SK-N-SH (cell line): ENCODE data around the gene CACNA1G. TPM values are rescaled to one million over a fixed set of nuclear protein-coding genes. Genes with fewer than 3 reads are reported as not detected.

Experiments used
- CTCF ChIA-PET: fragments of 300-600, 350-600 bp; formaldehyde crosslinking; extraction: SDS; loops from one replicate; lab custom pipeline; 2021; lab: Yijun Ruan, JAX
- POLR2A ChIA-PET: fragments of 350-600 bp; sonication (Branson Sonifier 250); formaldehyde crosslinking; extraction: SDS; loops from one replicate; lab custom pipeline; 2020; ENCODE audit warnings: antibody characterized with exemption, inconsistent platforms; lab: Yijun Ruan, JAX
- DNase-seq: peaks from one replicate; pipeline ENCODE4 v3.0.0; 2012
- H2AFZ ChIP-seq: fragments of 200-600 bp; sonication (generic); 2 replicates; pipeline ENCODE4 v1.8.1; 2016; ENCODE audit warnings: antibody characterized with exemption, mild to moderate bottlenecking, low read depth
- H3F3A ChIP-seq: fragments of 200-600 bp; sonication (generic); replicated peaks from 2 replicates; pipeline ENCODE3; 2016; ENCODE audit warnings: antibody characterized with exemption, mild to moderate bottlenecking; ENCODE audit not compliant: insufficient read depth
- H3K27ac ChIP-seq, 2 experiments: fragments of 200-500 bp in 1 of 2; fragments of 200-600 bp in 1 of 2; sonication (Bioruptor generic) in 1 of 2; sonication (generic), shearing (Covaris generic) in 1 of 2; 2 replicates each; pipeline versions ENCODE4 v1.5.1 to v1.6.1; 2014 to 2016; ENCODE audit warnings: low read depth in 2 of 2, inconsistent platforms in 1 of 2, low read length in 1 of 2, mild to moderate bottlenecking in 1 of 2, mixed read lengths in 1 of 2
- H3K27me3 ChIP-seq: fragments of 200-600 bp; sonication (generic), shearing (Covaris generic); 2 replicates; pipeline ENCODE4 v1.6.1; 2016; ENCODE audit warnings: mixed run types; ENCODE audit not compliant: insufficient read depth
- H3K36me3 ChIP-seq, 2 experiments: fragments of 200-500 bp in 1 of 2; fragments of 200-600 bp in 1 of 2; sonication (Bioruptor generic) in 1 of 2; sonication (generic) in 1 of 2; replicated peaks in 1 of 2; 2 replicates each; pipeline versions ENCODE3 to v1.5.1; 2014 to 2016; ENCODE audit warnings: low read length in 1 of 2, mild to moderate bottlenecking in 1 of 2; ENCODE audit not compliant: insufficient read depth in 2 of 2, control insufficient read depth in 1 of 2
- H3K4me1 ChIP-seq, 2 experiments: fragments of 200-500 bp in 1 of 2; fragments of 200-600 bp in 1 of 2; sonication (Bioruptor generic) in 1 of 2; sonication (generic), shearing (Covaris generic) in 1 of 2; 2 replicates each; pipeline versions ENCODE4 v1.5.1 to v1.6.1; 2014 to 2016; ENCODE audit warnings: low read depth in 1 of 2, low read length in 1 of 2, mixed run types in 1 of 2; ENCODE audit not compliant: insufficient read depth in 2 of 2, control insufficient read depth in 1 of 2
- H3K4me2 ChIP-seq: fragments of 200-600 bp; sonication (generic), shearing (Covaris generic); 2 replicates; pipeline ENCODE4 v1.6.1; 2017; ENCODE audit warnings: mixed run types
- H3K4me3 ChIP-seq, 2 experiments: fragments of 200-500 bp in 1 of 2; fragments of 200-600 bp in 1 of 2; sonication (Bioruptor generic) in 1 of 2; sonication (generic), shearing (Covaris generic) in 1 of 2; 2 replicates each; pipeline versions ENCODE4 v1.5.1 to v1.8.1; 2014 to 2016; ENCODE audit warnings: low read depth in 2 of 2, inconsistent platforms in 1 of 2, low read length in 1 of 2, mild to moderate bottlenecking in 1 of 2, mixed read lengths in 1 of 2, moderate library complexity in 1 of 2
- H3K79me2 ChIP-seq: fragments of 200-600 bp; sonication (generic); 2 replicates; pipeline ENCODE4 v1.8.1; 2017; ENCODE audit warnings: mild to moderate bottlenecking; ENCODE audit not compliant: insufficient read depth
- H3K9ac ChIP-seq: fragments of 200-600 bp; sonication (generic); 2 replicates; pipeline ENCODE4 v1.6.1; 2017; ENCODE audit warnings: mixed run types
- H3K9me2 ChIP-seq: fragments of 200-600 bp; sonication (generic); 2 replicates; pipeline ENCODE4 v1.6.1; 2017; ENCODE audit warnings: mixed run types
- H3K9me3 ChIP-seq: fragments of 200-600 bp; sonication (generic); 2 replicates; pipeline ENCODE4 v1.6.1; 2017; ENCODE audit warnings: mixed run types, mild to moderate bottlenecking, moderate library complexity
- H4K20me1 ChIP-seq: fragments of 200-600 bp; sonication (generic); 2 replicates; pipeline ENCODE4 v1.6.1; 2017; ENCODE audit warnings: mild to moderate bottlenecking, mixed run types; ENCODE audit not compliant: insufficient read depth
- CHD2 ChIP-seq: fragments of 150-350 bp; IDR thresholded peaks from 2 replicates; pipeline ENCODE4 v1.6.1; 2018; ENCODE audit warnings: low read length; ENCODE audit not compliant: partially characterized antibody
- MAX ChIP-seq: IDR thresholded peaks from 2 replicates; pipeline ENCODE4 v1.4.0; 2012; ENCODE audit warnings: low read depth
- RCOR1 ChIP-seq: fragments of 150-350 bp; IDR thresholded peaks from 2 replicates; pipeline ENCODE4 v1.6.1; 2017; ENCODE audit warnings: antibody characterized with exemption, low read length
- SMC3 ChIP-seq: IDR thresholded peaks from 2 replicates; pipeline ENCODE4 v1.6.1; 2012; ENCODE audit warnings: low read depth, low read length, improper control_type of control experiment
- WGBS: methylation state at CpG from one replicate; pipeline ENCODE4 v1.1.6; 2017; ENCODE audit warnings: low lambda C conversion rate; 5-methylcytosine and 5-hydroxymethylcytosine counted together
- polyA plus RNA-seq, 3 experiments: library from polyadenylated mRNA; depleted of rRNA; stranded (reverse); fragments of >200 nt; gene quantifications; 2 replicates each; pipeline ENCODE4 v1.2.3, GENCODE V29; 2012

The CACNA1G gene
- polyA plus RNA-seq, 1 of the 3 experiments (the other 2 are of a cell fraction): 0.21 TPM

- no peak for TF ChIP-seq MAX
Observed at GRCh38 chr17:50535407-50535806, 25.1 kb upstream of the CACNA1G start (continued).

GRCh38 chr17:50536683-50537646, 23.6 kb upstream of the CACNA1G start:
- Histone ChIP-seq H3K27ac (no peak overlapping the region), H3K36me3 (no peaks in the 10 kb centered on the region), H4K20me1 (no peaks in the 10 kb centered on the region), H3F3A (no peaks in the 10 kb centered on the region), H3K4me2 (no peak overlapping the region), H2AFZ (no peak overlapping the region), H3K79me2 (peaks cover 4% of the 10 kb centered on the region; the same call in 1 of the 2 replicates), H3K27me3 (peaks cover 13% of the 10 kb centered on the region; the same call in 1 of the 2 replicates), H3K4me3 (no peak overlapping the region), H3K9me3 (no peaks in the 10 kb centered on the region), H3K9me2 (no peaks in the 10 kb centered on the region), H3K4me1 (peaks cover 13 to 32% of the 10 kb centered on the region in 2 experiments; a peak in 3 of 4 replicates), H3K9ac (no peak overlapping the region)
- no peak for TF ChIP-seq RCOR1
- TF ChIP-seq MAX: no peak
- no peak for TF ChIP-seq SMC3
- ChIA-PET POLR2A (no interaction called here), CTCF (interaction anchor here (1.0 to 24.2 kb wide), 8 partner anchors 10 to 87 kb away, joined by 3 to 1212 read pairs (median 4); partner anchors contain the start of gene RSAD1)
- DNase-seq: no peak
- 95% methylated on average over 40 of the region's 45 CpGs for WGBS

DNA sequence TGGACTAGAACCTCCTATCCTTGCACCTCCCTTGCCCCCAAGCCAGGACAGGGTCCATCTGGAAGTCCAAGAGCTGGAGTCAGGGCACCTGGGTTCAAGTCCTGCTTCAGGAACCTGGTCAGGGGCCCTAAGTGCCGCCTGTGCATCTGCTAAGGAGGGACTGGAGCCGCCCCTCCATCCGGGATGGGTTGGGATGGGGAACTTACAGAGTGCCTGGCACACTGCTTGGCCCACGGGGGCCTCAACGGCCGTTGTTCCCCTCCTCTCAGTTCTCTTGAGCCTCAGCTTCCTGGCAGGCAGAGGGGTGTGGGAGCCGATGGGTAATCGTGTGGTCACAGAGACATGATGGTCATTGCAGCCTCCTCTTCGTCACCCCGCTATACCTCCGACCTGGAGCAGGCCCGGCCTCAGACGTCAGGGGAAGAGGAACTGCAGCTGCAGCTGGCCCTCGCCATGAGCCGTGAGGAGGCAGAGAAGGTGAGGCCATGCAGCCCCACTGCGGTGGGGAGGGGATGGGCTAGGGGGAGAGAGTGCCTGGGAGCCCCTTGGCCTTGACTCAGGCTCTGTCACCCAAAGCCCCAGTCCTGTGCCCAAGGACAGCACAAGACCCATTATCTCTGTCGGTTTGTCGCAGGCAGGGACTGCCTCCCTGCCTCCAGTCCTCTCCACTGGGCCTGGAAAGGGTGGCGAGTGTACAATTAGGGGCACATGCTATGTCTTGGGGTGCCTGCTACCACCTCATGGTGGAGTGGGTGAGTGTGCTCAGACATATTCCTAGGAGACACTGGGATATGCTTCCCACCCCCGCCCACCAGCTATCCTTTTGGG, 22.6 kb upstream of the CACNA1G start:
- H3F3A ChIP-seq: no peaks in the 10 kb centered on the region
- H3K9me2 ChIP-seq: no peaks in the 10 kb centered on the region
- ChIA-PET CTCF (interaction anchor here (1.2 to 24.2 kb wide), 7 partner anchors 9 to 86 kb away, joined by 3 to 1212 read pairs (median 9); partner anchors contain the start of gene RSAD1), POLR2A (no interaction called here)
- peaks cover 4% of the 10 kb centered on the region; the same call in 1 of the 2 replicates for H3K79me2 ChIP-seq
- no peaks in the 10 kb centered on the region for H3K36me3 ChIP-seq
- H3K4me3 ChIP-seq: no peak overlapping the region
- H3K9me3 ChIP-seq: no peaks in the 10 kb centered on the region
- H3K27me3 ChIP-seq: peaks cover 4% of the 10 kb centered on the region; the same call in 1 of the 2 replicates
- H4K20me1 ChIP-seq: no peaks in the 10 kb centered on the region
- H2AFZ ChIP-seq: no peak overlapping the region
- no peak overlapping the region for H3K9ac ChIP-seq
- H3K4me1 ChIP-seq: peaks cover 19 to 29% of the 10 kb centered on the region in 2 experiments
- H3K27ac ChIP-seq: no peak overlapping the region
- DNase-seq: no peak
- WGBS: 91% methylated on average over 20 of the region's 20 CpGs
- no peak for TF ChIP-seq CHD2
- H3K4me2 ChIP-seq: no peak overlapping the region
